SK-N-SH (cell line): ENCODE data around the gene LRRC1.

Experiments used
- CTCF ChIP-seq: fragments of 200-600 bp; sonication (generic); IDR thresholded peaks from 2 replicates; pipeline ENCODE4 v1.6.1; 2017; ENCODE audit warnings: antibody characterized with exemption, mild to moderate bottlenecking, moderate library complexity
- EP300 ChIP-seq, 2 experiments: IDR thresholded peaks; 2 replicates each; pipeline versions ENCODE4 v1.4.0 to v1.6.1; 2012; ENCODE audit warnings: borderline replicate concordance in 1 of 2, low read depth in 1 of 2, low read length in 1 of 2
- EZH2phosphoT487 ChIP-seq: fragments of 200-600 bp; sonication (generic); IDR thresholded peaks from 2 replicates; pipeline ENCODE4 v1.6.1; 2017; ENCODE audit warnings: low read depth, mixed run types, mild to moderate bottlenecking, antibody characterized with exemption, moderate library complexity, borderline replicate concordance
- GABPA ChIP-seq: IDR thresholded peaks from 2 replicates; pipeline ENCODE4 v1.4.0; 2012; ENCODE audit warnings: low read depth, mild to moderate bottlenecking
- MAX ChIP-seq: IDR thresholded peaks from 2 replicates; pipeline ENCODE4 v1.4.0; 2012; ENCODE audit warnings: low read depth
- MXI1 ChIP-seq: IDR thresholded peaks from 2 replicates; pipeline ENCODE4 v1.6.1; 2012; ENCODE audit warnings: mild to moderate bottlenecking, low read depth, low read length, improper control_type of control experiment
- PBX3 ChIP-seq: IDR thresholded peaks from 2 replicates; pipeline ENCODE4; 2012
- POLR2AphosphoS5 ChIP-seq: IDR thresholded peaks from 2 replicates; pipeline ENCODE4 v1.6.1; 2012; ENCODE audit warnings: low read depth, low read length
- REST ChIP-seq: IDR thresholded peaks from 2 replicates; pipeline ENCODE4 v1.6.1; 2012; ENCODE audit warnings: mild to moderate bottlenecking, low read depth, low read length, moderate library complexity
- SIN3A ChIP-seq: IDR thresholded peaks from 2 replicates; pipeline ENCODE4 v1.6.1; 2012; ENCODE audit warnings: low read depth, mild to moderate bottlenecking, low read length, moderate library complexity, borderline replicate concordance
- ZBTB33 ChIP-seq: IDR thresholded peaks from 2 replicates; pipeline ENCODE4 v1.4.0; 2012; ENCODE audit warnings: low read depth, borderline replicate concordance

GRCh38 chr6:53929821-53930120 is 135.0 kb downstream of the LRRC1 start:
- TF ChIP-seq POLR2AphosphoS5 (no peak), EZH2phosphoT487 (no peak), CTCF (no peak), REST (no peak), PBX3 (no peak), MXI1 (no peak), ZBTB33 (no peak), MAX (no peak), EP300 (IDR thresholded peaks at IDR 0.05; ENCODE audit: borderline replicate concordance in 1 of 2, low read depth in 1 of 2, low read length in 1 of 2) (no peak), SIN3A (no peak), GABPA (no peak)
